GM18526 (cell line): ENCODE results near the gene PHLDA1.

Experiments
- POLR2A ChIP-seq: IDR thresholded peaks from 3 replicates; pipeline ENCODE4 v1.6.1; 2011; ENCODE audit not compliant: insufficient read length; ENCODE audit errors: extremely low read depth

PHLDA1 gene

DNA sequence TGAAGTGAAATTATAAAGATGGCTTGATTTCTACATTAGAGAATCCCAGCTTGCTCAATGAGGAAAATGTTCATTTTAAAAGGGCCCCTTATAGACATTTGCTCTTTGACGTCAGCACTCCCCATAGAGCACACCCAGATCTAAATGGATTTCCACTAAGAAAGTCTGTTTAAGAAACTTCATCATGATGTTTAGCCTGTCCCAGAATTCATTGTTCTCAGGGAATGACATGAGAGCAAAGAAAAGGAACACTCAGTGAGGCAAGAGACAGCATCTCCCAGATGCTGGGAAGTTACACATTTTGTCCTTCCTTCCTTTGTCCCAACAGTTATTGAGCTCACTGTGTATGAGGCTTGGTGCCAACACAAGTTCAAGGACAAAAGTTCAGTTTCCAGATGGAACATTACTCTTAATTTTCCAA is 4.9 kb downstream of the PHLDA1 start:
- no peak for TF ChIP-seq POLR2A

DNA sequence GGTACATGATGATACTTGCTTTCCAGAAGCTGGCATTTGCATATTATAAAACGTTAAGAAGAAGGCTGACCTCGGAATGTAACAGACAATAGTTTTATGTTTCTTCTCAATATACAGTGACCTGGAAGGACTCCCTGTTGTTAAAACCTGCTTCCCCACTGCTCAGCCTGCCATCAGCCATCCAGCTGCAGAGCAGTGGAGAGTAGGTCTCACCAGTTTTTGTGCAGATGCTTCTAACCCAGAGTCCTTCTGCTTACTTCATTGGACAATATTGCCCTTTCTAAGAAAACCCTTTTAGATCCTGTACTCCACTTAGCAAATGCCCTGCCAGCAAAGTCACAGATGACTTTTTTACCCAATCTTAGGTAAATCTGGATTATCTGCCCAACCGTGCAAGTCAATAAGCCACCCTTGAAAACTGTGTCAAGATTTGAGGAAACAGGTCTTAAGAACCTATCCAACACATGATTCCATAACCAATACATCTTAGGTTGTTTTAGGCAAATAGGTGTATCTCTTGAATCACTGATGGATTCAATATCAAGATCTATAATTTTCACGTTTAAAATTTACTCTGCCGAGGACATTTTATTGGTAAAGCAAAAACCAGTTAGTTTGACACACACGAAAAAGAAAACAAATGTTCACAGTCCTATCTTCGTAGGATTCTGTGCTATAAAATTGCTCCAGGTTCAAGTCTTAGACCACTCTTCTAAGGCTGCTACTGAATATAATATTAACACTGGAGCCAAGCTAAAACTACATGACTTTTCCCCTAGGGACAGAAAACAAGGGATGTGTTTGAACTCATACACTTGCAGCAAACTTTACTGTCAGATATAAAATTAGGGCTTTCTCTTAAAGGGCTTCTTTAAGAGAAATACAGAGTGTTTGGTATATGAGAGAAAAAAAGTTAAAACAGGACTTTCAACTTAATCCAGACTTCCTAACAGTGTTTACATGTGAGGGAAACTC is 5.7 kb downstream of the PHLDA1 start:
- TF ChIP-seq POLR2A, result no peak

DNA sequence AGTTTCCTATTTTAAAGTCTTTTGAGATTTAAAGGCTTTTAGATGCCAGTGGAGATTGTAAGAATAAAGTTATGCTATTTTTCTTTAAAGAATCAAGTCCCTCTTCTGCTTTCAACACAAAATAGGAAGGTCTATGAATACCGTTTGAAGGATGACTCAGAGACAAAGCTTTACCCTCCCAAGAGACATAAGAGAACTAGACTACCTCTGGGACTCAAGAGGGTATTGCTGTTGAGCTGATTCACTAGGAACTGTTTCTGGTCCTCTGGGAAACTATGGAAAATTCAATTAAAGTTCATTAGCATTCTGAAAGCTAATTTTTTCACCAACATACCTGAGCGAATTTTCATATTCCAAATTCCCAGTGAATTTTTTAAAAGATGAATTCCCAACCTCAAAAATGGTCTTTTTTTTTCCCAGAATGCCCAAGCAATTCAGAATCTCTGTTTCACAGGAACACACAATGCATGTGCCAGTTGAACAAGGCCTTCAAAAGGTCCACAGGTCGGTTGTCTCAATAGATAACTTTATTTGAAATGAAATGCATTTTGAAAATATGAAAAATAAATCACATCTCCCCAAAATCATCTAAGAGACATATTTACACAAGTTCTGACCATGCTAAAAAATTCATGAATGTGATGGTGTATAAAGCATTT is 6.5 kb downstream of the PHLDA1 start:
- TF ChIP-seq POLR2A, result no peak

DNA sequence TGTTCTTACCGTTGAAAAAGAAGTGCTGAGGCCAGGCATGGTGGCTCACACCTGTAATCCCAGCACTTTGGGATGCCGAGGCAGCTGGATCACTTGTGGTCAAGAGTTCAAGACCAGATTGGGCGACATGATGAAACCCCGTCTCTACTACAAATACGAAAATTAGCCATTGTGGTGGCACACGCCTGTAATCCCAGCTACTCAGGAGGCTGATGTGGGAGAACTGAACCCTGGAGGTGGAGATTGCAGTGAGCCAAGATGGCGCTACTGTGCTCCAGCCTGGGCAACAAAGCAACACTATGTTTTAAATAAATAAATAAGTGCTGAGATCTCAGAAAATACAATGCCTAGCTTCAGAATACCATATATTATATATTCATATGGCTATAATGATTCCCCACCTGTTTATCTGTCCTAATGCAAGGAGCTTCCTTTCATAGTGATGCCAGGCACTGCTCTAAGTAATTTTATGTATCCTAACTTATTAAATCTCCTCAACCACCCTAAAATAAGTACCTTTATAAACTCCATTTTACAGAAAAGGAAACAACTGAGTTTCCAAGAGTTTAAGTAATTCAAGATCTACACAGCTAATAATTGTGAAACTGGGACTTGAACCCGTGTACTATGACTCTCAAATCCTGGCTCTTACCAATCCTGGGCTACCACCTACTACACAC is 7.3 kb downstream of the PHLDA1 start:
- TF ChIP-seq POLR2A, result no peak

DNA sequence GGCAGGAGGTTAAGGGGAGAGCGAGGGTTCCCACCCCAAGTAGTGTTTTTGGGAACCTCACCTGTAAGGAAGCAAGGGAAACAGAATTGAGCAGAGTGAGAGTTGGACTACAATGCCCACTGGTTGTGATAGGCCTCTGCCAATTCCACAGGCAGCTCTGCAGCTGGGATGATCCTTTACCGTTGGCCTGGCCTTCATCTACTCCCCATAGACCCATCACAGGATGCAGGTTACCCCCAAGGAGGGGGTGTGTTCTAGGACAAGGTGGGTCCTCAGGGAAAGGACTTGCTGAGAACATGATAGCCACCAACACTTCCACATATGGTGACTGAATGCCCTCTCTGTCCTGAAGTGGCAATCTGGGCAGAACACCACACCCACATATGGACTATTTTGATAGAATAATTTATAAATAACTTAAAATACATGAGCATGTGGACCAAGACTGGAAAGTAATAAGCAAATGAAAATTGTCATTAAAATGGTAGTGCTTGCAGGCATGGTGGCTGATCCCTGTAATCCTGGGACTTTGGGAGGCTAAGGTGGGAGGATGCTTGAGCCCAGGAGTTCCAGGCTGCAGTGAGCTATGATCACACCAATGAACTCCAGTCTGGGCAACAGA is 8.4 kb downstream of the PHLDA1 start:
- no peak for TF ChIP-seq POLR2A

DNA sequence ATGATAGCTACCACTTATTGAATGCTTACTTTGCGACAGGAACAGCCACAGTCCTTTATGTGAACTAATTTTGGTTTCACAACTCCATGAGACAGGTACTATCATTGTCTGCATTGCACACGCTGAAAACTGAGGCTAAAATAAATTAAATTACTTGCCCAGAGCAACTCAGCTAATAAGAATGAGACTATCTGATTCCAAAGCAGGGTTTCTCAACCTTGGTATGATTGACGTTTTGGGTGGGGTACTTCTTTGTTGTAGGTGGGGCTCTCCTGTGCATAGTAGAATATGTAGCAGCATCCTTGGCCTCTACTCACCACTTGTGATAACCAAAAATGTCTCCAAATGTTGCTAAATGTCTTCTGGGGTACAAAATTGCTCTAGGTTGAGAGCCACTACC is 9.1 kb downstream of the PHLDA1 start:
- TF ChIP-seq POLR2A, result no peak

DNA sequence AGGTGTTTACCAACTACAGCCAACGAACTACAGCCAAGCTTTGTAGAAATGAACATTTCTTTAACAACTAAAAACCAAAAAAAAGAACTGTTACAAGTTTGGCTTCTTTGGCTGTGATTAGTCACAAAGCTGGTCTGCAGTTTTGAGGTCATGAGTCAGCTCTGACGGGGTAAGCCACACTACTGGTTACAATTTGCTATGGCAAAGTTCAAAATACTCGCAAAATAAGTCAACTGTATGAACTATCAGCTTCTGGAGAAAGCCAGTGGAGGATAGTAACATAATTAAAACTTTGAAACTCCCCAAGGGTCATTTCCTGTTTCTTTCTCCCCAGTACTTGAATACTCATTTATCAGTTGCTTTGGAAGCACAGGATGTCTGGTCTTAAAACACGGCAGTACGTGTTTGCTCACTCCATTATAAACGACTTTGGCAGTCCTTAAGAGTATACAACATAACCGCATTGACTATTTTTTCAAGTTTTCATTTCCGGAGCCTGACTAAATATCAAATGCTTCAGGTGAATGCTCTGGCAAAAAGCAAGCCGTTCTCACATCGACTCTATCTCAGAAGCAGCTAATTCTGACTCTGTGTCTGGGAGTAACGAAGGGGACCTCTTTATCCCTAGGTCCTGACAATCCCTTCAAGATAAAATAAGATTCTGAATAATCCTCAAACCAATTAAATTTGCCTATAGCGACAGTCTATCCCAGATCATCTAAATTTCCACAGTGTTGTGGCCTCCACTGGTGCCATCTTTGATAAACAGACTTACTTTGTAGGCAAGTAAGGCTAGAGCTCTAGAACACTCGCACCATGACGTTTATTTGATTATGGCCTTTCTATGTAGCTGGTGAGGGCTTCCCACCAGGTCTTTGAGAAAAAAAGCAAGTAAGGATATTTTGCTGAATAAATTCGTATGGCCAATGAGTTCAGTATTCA is 10.6 kb downstream of the PHLDA1 start:
- TF ChIP-seq POLR2A, result no peak

DNA sequence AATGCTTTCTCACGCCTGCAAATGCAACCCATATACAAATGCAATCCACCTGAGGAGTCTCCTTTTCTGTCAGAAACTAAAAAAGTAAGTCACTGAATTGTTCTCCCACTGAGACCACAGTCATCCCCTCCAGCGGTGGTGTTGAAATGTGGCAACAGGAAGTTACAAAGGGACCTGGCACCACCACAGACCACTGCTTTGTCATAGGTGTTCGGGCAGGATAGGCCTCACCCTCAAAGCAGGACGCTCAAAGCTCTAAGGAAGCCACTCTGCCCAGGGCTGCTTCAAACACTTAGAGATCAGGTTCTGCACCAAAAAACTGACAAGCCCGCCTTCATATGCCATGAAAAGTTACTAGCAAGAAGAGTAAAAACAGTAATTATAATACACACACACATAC is 11.3 kb downstream of the PHLDA1 start:
- TF ChIP-seq POLR2A, result no peak

DNA sequence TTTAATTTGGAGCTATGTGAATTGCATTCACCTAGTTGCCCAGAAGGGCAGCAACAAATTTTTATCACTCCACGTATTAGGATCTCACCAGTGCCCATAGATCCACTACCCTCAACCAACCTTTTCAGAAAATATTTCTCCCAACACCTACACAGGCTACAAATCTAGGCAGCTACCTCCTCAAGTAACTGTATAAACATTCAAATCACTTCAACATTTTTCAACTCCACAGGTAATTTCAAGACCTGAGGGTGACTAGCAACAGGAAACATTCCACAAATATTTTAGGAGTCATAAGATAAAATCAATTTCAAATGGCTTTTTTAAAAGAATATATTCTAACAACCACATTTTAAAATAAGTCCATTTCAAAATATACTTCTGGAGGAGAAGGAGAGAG is 12.9 kb downstream of the PHLDA1 start:
- TF ChIP-seq POLR2A, result no peak

DNA sequence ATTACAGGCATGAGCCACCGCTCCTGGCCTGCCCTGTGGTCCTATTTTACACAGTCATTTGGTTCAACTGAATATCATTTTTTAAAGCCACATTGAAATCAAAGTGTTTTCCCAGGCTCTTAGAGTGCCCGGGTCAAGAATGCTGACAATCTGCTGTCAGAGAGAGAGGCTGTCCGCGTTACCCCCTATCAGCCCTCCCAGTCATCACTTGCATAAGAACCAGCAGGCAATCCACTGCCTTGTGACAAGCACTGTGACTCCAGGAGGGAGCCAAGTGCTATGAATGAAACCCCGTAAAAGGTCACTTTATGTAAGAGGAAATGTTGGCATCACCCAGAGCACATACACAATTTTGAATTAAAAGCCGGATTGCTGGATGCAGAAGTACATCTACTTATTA is 13.5 kb downstream of the PHLDA1 start:
- TF ChIP-seq POLR2A, result no peak

DNA sequence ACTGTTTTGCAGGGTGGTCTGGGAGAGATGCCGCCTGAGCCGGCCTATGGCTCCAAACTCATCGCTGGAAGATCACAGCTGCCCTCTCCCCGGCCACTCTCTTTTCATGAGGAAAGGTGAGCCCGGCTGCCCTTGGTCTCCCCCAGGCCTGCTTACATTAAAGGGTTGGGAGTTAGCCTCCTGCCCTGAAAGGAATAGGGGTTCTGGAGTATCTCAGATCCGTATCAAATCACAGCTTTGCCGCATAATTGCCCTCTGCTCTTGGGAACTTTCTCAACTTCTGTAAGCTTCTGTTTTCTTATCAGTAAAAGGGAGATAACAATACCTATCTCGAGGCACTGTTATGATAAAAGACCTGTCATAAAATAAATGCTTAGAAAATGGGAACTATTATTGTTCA is 17.6 kb downstream of the PHLDA1 start:
- no peak for TF ChIP-seq POLR2A

DNA sequence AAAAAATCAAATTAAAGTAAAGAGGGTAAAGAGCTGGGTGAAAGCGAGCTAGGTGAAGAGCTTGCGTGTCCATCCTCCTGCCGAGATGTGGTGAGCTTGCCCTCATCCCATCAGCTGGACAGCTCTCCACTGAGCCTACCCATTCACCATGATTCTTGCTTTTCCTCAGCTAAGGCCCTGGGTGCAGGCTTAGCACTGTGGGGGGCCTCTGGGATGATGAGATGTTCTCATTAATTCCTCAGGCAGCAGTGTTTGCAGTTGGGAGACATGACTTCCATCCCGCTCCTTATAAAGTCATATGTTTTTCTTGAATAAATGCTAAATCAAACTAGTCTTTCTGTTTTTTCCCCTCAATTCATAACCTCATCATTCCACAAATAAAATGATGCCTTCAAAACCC is 18.0 kb downstream of the PHLDA1 start:
- no peak for TF ChIP-seq POLR2A

DNA sequence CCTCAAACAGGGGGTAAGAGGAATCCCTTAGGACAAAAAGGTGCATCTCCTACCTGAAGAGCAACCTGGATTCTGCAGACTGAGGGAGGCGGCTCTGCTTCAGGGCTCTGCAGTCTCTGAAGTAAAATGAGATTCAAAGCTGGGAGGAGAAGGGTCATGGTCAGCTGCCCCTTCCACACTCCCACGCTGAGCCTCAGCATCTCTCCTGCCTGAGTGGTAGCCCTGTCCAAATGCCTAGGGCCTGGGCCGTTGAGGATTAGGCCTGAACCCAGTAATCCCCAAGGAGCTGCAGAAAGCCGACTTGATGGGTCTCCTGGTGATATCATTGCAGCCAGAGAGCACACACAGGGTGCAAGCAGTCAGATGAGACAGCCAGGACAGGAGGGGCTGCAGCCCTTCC is 18.9 kb downstream of the PHLDA1 start:
- TF ChIP-seq POLR2A, result no peak

DNA sequence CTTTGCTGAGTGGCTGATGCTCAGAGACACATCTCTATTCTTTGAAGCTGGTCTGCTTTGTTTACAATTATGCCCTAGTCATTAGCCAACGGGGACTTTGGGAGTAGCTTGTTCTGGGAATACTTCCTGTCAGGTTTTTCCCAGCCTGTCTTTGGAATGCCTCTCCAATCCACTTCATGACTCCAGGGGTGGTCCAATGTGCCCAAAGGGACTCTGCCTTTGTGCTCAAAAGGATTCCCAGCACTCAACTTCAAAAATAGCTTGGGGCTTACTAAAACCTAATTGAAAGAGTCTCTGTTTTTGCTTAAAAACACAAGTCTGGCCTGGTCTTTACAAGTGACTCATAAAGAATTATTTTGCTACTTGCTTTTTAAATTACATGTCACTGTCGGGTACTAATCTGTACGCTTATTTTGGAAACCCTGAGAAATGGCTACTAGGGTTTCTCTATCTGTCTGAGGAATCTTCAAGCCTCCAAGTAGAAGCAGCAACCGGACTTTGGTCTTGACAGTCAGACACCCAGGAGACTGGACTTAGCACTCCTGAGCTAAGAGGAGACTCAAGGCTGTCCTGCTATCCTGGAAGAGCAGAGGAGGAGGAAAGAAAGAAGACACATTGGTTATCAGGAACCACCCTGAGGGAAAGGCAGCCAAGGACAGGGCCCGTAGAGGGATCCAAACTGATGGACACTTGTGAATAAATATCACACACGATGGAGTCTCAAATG is 20.7 kb downstream of the PHLDA1 start:
- TF ChIP-seq POLR2A, result no peak
